Fibroblast of lung (primary cell): ENCODE data around the gene TOMM70. TPM values are rescaled to one million over a fixed set of nuclear protein-coding genes. Genes with fewer than 3 reads are reported as not detected.

Experiments used
- DNase-seq, 2 donors: peaks; one replicate each; pipeline versions ENCODE4 v3.0.0 to v3.0.0-alpha.2; 2010; ENCODE audit warnings: low read depth in 2 of 2
- H2AFZ ChIP-seq: 2 replicates; pipeline ENCODE4 v1.5.1; 2012; ENCODE audit warnings: low read length, control low read depth, inconsistent platforms
- H3K27ac ChIP-seq: 2 replicates; pipeline ENCODE4 v1.5.1; 2011; ENCODE audit warnings: low read length, control low read depth; ENCODE audit not compliant: insufficient read depth
- H3K27me3 ChIP-seq: 2 replicates; pipeline ENCODE4 v1.5.1; 2011; ENCODE audit warnings: mild to moderate bottlenecking, low read length; ENCODE audit not compliant: control insufficient read depth, insufficient read depth
- H3K36me3 ChIP-seq: 2 replicates; pipeline ENCODE4 v1.5.1; 2011; ENCODE audit warnings: low read length; ENCODE audit not compliant: control insufficient read depth, insufficient read depth
- H3K4me1 ChIP-seq: 2 replicates; pipeline ENCODE4 v1.5.1; 2011; ENCODE audit warnings: low read length; ENCODE audit not compliant: control insufficient read depth, insufficient read depth; ENCODE audit errors: extremely low read depth
- H3K4me2 ChIP-seq: 2 replicates; pipeline ENCODE4 v1.5.1; 2011; ENCODE audit warnings: low read length, control low read depth; ENCODE audit not compliant: insufficient read depth; ENCODE audit errors: extremely low read depth
- H3K4me3 ChIP-seq, 4 experiments: fragments of 200-600 bp in 1 of 4; sonication (generic) in 1 of 4; replicated peaks in 1 of 4; 2 replicates each; pipeline ENCODE4 v1.5.1; 2011 to 2016; ENCODE audit warnings: low read length in 4 of 4, low read depth in 3 of 4, mild to moderate bottlenecking in 3 of 4, control low read depth in 2 of 4, inconsistent platforms in 1 of 4, mixed read lengths in 1 of 4; ENCODE audit not compliant: insufficient read depth in 1 of 4; ENCODE audit errors: control extremely low read depth in 1 of 4
- H3K79me2 ChIP-seq: 2 replicates; pipeline ENCODE4 v1.5.1; 2012; ENCODE audit warnings: mild to moderate bottlenecking, low read length, inconsistent platforms; ENCODE audit not compliant: control insufficient read depth, insufficient read depth
- H3K9ac ChIP-seq: 2 replicates; pipeline ENCODE4 v1.5.1; 2011; ENCODE audit warnings: mild to moderate bottlenecking, low read length, control low read depth; ENCODE audit not compliant: insufficient read depth
- H3K9me3 ChIP-seq: 2 replicates; pipeline ENCODE4 v1.5.1; 2012; ENCODE audit warnings: low read depth, low read length; ENCODE audit not compliant: control insufficient read depth, insufficient read depth
- H4K20me1 ChIP-seq: 2 replicates; pipeline ENCODE4 v1.5.1; 2011; ENCODE audit warnings: low read length; ENCODE audit not compliant: control insufficient read depth, insufficient read depth; ENCODE audit errors: extremely low read depth
- CTCF ChIP-seq, 2 donors: IDR thresholded peaks in 1 of 2; conservative IDR thresholded peaks in 1 of 2; 1 replicate in 1 of 2; 2 replicates in 1 of 2; pipeline ENCODE4 v1.5.1; 2011 to 2012; ENCODE audit warnings: low read length in 2 of 2, control low read depth in 1 of 2, inconsistent platforms in 1 of 2, low read depth in 1 of 2, mild to moderate bottlenecking in 1 of 2
- EZH2 ChIP-seq: IDR thresholded peaks from 2 replicates; pipeline ENCODE4 v1.5.1; 2012; ENCODE audit warnings: low read length, control low read depth, mild to moderate bottlenecking; ENCODE audit errors: missing control alignments
- polyA plus RNA-seq, 2 donors: library from polyadenylated mRNA; depleted of rRNA in 1 of 2; stranded (reverse) in 1 of 2; unstranded in 1 of 2; fragments of >200 nt; gene quantifications; 2 replicates each; pipeline ENCODE4 v1.2.1, GENCODE V29; 2011 to 2012; ENCODE audit warnings: missing spikeins in 1 of 2
- total RNA-seq: library from RNA; depleted of rRNA; stranded (reverse); fragments of >200 nt; gene quantifications from 2 replicates; pipeline ENCODE4 v1.2.1, GENCODE V29; 2014

The TOMM70 gene
- total and polyA plus RNA-seq, 2 donors (not counting 1 experiment from before 2014, with no cell fraction given): 41.8 to 56.1 TPM

DNA sequence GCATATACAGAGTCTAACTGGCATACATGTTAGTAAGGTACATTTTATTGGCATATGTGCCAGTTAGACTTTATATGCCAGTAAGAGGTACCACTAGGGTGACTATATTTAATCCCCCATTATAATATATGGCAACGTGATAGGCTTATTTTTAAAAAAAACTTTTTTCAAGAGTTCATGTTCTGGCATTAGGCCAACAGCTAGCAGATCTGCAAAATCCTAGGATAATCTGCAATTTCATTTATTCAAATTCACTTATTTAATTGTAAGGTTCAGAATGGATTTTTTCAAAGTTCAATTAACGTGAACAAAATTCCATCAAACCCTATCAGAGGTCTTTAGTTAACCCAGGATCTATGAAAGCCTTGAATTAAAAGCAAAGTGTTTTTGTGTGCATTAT, 34.5 kb downstream of the TOMM70 start:
- TF ChIP-seq EZH2 (no peak), CTCF (conservative IDR thresholded peaks at IDR 0.05 in 1 of 2, IDR thresholded peaks at IDR 0.05 in 1 of 2; ENCODE audit: low read depth in 1 of 2, low read length in 2 of 2) (no peak)
- no peaks in the 10 kb centered on the region for H3K79me2 ChIP-seq
- DNase-seq: no peak
- no peak overlapping the region for H3K9ac ChIP-seq
- no peaks in the 10 kb centered on the region for H4K20me1 ChIP-seq
- H3K27me3 ChIP-seq: no peaks in the 10 kb centered on the region
- no peak overlapping the region for H2AFZ ChIP-seq
- no peaks in the 10 kb centered on the region for H3K9me3 ChIP-seq
- no peaks in the 10 kb centered on the region for H3K4me1 ChIP-seq
- no peak overlapping the region for H3K27ac ChIP-seq
- no peak overlapping the region for H3K4me3 ChIP-seq
- H3K36me3 ChIP-seq: peaks cover 8% of the 10 kb centered on the region
- no peak overlapping the region for H3K4me2 ChIP-seq

GRCh38 chr3:100364421-100364820, 36.5 kb downstream of the TOMM70 start:
- Histone ChIP-seq H3K4me1 (no peaks in the 10 kb centered on the region), H3K27ac (no peak overlapping the region), H3K27me3 (no peaks in the 10 kb centered on the region), H3K79me2 (no peaks in the 10 kb centered on the region), H2AFZ (no peak overlapping the region), H4K20me1 (no peaks in the 10 kb centered on the region), H3K4me3 (no peak overlapping the region), H3K4me2 (no peak overlapping the region), H3K9ac (no peak overlapping the region), H3K9me3 (no peaks in the 10 kb centered on the region), H3K36me3 (peaks cover 12% of the 10 kb centered on the region)
- TF ChIP-seq EZH2 (no peak), CTCF (conservative IDR thresholded peaks at IDR 0.05 in 1 of 2, IDR thresholded peaks at IDR 0.05 in 1 of 2; ENCODE audit: low read depth in 1 of 2, low read length in 2 of 2) (no peak)
- DNase-seq: no peak

- H3K9me3 ChIP-seq: no peaks in the 10 kb centered on the region
- H3K4me2 ChIP-seq: no peak overlapping the region
- DNase-seq: no peak
- no peaks in the 10 kb centered on the region for H4K20me1 ChIP-seq
- H3K9ac ChIP-seq: no peak overlapping the region
- TF ChIP-seq CTCF (conservative IDR thresholded peaks at IDR 0.05 in 1 of 2, IDR thresholded peaks at IDR 0.05 in 1 of 2; ENCODE audit: low read depth in 1 of 2, low read length in 2 of 2) (no peak), EZH2 (no peak)
- no peaks in the 10 kb centered on the region for H3K4me1 ChIP-seq
- H3K36me3 ChIP-seq: peaks cover 9% of the 10 kb centered on the region
- H3K27me3 ChIP-seq: no peaks in the 10 kb centered on the region
- H2AFZ ChIP-seq: no peak overlapping the region
- no peak overlapping the region for H3K4me3 ChIP-seq
- H3K27ac ChIP-seq: no peak overlapping the region
- H3K79me2 ChIP-seq: no peaks in the 10 kb centered on the region
Observed at GRCh38 chr3:100361897-100362296, 39.0 kb downstream of the TOMM70 start.
